ENCODE measurements around the gene C20orf204.

Gene C20orf204

DNA sequence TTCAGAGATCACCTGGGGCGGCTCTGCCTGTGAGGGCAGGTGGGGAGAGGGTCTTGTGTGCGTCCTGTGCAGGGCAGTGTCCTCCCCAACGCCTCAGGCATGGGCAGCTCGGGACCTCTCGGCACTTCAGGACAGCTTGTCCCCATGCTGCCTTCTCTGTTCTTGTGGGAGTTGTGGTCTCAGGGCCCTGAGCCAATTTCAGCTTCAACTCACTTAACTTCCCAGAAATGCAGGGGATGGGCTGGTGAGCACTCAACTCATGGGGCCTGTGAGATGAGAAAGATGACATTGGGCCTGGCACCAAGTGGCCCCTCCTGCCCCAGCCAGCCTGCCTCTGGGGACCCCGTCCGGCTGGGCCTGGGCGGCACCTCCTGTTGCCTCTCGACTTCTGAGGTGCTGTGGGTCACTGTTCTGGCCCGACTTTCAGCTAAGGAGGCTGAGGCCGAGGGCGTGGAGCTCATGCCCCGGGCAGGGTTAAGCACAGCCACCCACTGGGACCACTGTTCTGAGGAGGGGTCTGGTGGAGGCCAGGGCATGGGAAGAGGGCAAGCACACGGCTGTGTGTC is 36.6 kb downstream of the C20orf204 start:
- DNase-seq: no peak

DNA sequence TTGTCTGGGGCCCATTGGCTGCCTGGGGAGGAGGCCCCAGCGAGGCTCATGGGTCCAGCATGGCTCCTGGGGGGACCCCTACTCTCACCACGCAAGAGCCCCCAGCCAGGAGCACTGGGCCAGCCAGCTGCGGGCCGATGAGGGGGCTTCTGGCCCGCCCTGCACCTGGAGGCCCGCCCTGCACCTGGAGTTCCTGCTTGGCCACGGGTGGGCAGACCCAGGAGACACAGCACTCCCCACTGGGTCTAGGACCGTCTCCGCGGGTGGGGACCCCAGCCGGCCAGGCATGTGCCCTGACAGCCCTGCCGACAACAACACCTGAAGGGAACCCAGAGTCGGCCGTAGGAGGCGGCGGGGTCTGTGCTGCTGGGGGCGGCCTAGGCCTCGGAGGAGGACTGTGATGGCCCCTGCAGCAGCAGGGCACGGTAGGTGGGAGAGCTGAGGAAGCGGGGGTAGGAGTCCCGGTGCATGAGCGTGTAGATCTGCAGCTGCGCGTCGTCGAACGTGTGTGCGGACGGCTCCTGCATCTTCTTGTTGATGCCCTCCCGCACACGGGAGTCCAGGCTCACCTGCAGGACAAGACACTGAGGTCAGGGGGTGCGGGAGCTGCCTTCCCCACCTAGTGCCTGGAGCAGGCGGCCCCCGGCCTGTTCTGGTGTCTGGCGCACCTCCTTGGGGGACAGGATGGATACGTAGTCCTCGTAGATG is 37.6 kb downstream of the C20orf204 start:
- DNase-seq: no peak

DNA sequence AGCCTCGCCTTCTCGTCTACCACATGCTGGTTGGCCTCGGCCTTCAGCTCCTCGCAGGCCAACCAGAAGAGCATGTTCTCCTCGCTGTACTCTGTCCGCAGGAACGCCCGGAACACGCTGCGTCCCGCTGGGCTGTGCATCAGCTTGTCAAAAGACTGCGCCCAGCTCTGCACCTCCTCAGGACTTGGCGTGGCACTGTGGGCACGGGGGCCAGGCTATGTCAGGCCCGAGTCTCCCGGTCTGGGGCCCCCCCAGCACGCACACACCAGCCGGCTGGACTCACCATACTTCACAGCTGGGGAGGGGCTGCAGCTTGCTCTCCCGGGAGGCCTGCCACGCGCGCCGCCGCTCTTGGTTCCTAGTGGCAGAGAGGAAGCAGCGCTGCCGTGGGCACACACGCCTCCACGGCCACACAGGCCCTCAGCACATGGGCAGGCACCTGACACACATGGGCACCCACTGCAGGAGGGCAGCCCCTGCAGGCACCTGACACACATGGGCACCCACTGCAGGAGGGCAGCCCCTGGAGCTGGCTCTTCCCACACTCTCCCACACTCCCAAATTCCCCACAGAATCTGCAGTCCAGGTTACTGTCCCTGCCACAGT is 38.3 kb downstream of the C20orf204 start:
- DNase-seq: no peak

DNA sequence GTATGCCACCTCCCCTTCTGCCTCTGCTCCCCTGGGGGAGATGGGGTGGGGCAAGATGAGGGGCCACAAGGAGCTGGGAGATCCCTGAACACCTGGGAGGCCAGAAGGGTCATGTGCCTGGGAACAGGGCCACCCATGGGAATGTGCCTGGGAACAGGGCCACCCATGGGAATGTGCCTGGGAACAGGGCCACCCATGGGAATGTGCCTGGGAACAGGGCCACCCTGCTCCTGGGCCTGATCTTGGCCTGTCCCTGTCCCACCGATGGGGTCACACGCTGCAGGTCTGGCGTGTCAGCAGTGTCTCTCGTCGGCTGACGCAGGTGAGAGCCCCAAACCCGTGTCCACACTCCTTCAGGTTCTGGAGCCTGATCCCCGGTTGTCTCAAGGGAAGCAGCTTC is 39.0 kb downstream of the C20orf204 start:
- no peak for DNase-seq

DNA sequence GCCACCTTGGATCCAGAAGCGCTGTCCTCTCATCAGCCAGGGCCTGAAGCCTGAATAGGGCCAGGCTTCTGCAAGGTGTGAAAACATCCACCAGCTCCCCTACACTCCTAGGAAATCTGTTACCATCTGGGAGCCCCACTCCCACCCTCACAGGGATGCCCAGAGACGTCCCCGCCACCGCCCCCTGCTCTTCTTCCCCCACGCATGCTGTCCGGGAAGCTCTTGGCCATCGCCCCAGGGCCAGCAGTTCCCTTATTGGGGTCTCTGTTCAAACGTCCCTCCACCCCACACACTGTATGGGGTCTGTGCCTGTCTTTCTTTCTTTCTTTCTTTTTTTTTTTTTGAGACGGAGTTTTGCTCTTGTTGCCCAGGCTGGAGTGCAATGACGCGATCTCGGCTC is 39.6 kb downstream of the C20orf204 start:
- no peak for DNase-seq

DNA sequence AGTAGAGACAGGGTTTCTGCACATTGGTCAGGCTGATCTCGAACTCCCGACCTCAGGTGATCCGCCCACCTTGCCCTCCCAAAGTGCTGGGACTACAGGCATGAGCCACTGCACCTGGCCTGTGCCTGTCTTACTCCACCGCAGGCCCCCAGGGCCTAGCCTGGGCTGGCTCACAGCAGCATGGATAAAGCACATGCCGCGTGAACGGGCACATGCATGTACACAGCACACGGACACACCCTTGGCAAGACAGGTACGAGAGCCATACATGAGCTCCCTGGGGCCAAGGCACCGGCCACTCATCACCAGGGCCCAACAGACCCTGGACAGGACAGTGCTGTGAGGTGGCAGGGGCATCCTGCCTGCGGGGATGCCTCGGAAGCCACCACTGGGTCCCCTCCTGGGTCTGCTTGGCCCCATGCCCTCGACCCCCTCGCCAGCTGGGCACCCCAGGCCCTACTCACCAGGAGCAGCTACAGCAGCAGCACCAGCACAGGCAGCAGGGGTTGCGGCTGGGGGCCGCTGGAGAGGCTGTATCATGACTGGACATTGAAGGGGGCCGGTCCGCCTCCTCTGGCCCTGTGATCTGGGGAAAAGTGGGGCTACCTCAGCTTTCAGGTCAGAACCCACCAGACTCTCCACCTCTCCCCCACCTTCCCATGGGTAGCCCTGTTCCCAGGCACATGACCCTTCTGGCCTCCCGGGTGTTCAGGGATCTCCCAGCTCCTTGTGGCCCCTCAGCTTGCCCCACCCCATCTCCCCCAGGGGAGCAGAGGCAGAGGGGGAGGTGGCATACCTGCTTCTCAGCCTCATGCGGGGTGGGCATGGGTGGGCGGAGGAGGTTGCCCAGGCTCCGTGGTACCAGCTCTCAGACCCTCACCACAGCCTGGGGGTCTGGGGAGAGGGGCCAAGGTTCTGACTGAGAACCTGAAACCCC is 40.3 kb downstream of the C20orf204 start:
- DNase-seq: no peak

DNA sequence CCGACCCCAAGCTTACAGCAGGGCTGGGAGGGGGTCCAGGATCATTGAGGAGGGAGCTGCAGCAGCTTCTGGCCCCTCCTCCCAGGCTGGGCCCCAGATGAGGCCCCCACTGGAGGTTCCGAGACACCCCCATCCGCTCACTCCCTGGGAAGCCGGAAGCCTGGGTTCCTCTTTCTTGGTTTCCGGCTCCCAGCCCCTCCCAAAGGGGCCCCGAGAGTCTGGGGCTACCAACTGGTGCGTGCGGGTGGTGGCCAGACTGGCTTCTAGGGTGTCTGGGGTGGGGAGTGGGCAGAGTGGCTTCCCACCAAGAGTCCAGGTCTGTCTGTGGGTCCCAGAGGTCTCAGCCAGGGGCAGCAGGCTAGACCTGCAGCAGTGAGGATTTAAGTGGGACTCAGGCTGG is 41.1 kb downstream of the C20orf204 start:
- peak; percentile 52 for DNase-seq

DNA sequence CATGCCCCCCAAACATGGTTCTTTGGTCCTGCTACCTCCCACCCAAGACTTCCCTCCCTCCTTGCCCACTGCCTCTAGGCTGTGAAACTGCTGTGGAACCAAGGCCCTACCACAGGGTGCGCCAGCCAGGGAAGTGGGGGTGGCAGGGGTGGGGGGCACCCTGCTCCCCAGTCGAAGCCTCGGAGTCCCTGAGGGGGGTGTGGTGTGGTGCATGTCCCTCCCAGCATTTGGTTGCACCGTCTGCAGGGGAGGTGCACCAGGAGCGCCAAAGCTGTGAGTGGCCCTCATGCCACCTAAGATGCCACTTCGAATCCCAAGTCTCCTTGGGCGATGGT is 41.5 kb downstream of the C20orf204 start:
- DNase-seq: no peak

DNA sequence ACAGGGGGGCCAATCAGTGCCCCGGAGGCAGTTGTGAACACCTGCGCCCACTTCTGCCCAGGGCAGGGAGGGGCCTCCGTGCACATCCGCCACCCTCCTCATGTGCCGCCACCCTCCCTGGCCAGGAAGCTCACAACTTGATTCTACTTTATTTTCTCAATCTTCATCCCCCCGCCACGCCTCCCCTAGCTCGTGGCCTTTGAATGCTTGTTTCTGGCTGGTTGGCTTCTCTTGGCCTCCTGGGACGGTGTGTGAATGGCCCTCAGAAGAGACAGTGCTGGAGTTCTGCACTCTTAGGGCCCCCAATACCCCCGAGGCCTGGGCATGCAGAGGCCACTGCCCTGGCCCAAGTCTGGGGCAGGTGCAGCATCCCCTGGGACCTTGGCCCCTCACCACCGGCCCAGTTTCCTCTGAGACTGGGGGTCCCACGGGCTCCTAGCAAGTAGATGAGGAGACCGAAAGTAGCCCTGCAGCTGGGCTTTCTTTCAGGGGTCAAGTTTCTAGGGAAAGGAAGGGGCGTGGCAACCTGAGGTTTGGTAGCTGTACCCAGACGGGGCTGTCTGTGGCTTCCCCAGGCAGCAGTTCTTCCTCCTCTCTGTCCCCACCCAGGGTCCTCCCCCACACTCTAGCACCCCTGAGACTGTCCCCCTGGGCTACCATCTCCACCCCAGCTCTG is 42.0 kb downstream of the C20orf204 start:
- DNase-seq: peak; percentile 68

DNA sequence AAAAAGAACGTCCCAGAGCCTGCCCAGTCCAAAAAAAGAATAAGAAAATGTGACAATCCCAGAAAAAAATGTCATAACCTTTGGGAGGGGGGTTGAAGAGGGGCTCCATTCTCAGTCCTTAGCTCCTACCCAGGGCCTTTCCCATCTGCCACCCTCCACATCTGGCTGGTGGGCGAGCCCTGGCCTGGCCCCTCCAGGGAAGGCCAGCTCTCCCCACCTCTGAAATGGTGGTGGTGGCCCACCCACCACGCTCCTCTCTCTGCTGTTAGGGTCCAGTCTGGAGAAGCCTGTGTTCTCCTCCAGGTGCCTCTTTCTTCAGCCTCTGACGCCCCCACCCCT is 42.9 kb downstream of the C20orf204 start:
- DNase-seq: no peak

DNA sequence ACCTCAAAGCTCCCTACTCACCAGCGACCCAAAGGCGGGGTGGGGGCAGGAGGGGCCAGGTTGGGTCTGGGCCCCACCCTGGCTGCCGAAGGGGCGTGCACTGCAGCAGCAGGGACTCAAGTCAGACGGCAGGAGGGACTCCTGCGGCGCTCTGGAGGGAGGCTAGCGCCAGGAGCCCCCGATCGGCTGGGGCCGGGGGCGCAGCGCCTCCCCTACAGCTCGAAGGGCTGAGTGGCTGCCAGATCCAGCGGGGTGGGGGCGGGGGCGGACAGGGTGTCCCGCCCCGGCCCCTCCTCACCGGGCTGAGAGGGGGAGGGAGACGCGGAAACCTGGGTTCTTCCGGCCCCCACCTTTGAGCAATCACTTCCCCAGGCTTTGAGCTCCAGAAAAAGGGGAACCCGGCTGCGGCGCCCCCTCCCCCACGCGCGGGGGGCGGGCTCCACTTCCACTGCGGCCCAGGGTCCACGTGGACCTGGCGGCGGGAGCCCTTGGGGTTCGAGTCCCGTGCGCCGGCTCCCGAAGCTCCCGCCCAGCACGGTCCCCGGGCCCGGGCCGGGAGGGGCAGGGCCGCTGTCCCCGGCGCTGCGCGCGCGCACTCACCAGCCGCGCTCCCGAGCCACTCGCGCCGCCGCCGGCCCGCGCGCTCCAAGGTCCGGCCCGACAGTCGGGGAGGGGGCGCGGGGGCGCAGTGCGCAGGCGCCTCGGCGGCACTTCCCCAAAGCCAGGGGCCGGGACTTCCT is 43.5 kb downstream of the C20orf204 start, which contains the start of gene RGS19:
Gene RGS19, minus strand, starts transcription at position 246 of the 740 bp plus-strand sequence. CDS start 2,632 bp downstream, outside the sequence.
- DNase-seq: peak; percentile 64

DNA sequence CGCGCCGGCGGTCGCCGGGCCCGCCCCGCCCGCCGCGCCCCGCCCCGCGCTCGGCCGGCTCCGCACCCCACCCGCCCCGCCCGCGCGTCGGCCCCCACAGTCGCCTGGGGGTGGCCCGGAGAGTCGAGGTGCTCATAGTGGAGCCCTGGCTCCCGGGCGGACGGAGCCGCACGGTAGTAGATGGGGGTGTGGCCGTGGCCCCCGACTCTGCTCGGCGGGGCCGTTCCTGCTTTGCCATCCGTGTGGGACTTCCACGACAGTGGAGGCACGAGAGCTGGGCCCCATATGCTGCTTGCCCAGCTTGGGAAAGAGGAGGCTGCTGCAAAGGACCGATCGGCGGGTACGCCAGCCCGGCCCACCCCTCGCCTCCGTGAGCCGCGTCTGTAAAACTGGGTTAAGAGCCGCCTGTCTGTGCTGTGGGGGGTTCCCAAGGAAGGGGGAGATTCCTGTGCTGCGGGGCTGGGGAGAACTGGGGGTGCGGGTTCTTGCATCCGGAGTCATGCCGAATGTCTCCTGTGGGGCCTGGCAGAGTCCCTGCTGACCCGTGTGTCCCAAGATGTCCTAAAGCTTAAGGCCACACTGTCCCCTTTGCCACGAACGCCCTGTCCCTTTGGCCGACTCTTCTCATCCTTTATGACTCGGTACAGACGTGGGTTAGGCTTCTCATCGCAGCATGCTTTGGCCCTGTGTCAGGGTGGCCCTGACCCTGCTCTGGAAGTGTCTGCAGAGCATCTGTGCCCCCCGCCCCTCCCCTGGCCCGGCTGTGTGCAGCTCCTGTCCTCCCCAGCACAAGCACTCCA is 44.2 kb downstream of the C20orf204 start, which contains the start of gene OPRL1:
Gene OPRL1, plus strand, starts transcription at position 70 of the 800 bp plus-strand sequence. CDS start 12,639 bp downstream, outside the sequence.
- DNase-seq: peak; percentile 40

DNA sequence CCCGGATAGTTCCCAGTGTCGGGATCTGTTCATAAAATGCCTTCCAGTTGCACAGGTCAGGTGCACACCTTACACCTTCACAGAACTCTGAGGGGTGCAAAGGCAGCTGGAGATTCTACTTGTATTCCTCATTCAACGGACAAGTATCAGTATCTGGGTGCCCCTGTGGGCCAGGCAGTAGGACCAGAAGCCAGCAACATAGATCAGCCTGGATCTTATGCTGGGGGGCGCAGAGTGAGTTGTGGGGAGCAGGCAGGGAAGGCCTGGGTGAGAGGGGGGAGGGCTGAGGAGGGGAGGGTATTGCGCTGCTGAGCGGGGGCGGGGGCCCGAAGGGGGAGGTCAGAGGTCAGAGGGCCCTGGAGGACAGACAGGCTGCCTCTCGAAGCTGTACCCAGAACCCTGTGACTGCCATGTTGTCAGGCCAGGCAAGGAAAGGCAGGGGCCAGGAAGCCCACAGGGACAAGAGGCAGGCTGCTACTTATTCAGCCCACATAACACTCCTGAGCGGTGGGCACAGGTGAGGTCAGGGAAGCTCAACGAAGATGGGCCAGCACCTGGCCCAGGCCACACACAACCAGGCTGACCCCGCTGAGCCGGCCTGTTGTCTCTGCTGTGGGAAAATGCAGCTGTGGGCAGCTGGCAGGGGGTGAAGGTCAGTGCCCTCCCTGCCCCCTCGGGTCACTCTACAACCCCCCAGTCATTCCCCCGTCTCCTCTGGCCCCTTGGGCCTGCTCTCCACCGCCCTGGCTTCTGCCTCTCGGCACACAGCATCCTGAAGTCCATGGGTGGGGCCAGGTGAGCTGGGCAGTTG is 45.0 kb downstream of the C20orf204 start:
- DNase-seq: no peak

DNA sequence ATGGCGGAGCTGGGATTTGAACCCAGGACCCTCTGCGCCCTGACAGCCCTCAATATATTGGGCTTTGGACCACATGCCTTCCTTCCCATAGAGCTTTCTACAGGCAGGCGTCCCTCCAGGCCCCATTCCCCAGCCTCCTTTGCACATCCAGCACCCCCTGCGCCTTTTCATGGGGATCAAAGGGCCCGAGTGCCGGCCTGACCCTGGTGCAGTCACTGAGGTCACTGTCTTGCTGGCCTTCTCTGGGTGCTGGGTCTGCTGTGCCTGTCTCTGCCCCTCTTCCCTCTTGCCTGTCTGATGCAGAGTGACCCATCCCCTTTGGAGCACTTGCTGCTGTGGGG is 45.6 kb downstream of the C20orf204 start:
- no peak for DNase-seq

DNA sequence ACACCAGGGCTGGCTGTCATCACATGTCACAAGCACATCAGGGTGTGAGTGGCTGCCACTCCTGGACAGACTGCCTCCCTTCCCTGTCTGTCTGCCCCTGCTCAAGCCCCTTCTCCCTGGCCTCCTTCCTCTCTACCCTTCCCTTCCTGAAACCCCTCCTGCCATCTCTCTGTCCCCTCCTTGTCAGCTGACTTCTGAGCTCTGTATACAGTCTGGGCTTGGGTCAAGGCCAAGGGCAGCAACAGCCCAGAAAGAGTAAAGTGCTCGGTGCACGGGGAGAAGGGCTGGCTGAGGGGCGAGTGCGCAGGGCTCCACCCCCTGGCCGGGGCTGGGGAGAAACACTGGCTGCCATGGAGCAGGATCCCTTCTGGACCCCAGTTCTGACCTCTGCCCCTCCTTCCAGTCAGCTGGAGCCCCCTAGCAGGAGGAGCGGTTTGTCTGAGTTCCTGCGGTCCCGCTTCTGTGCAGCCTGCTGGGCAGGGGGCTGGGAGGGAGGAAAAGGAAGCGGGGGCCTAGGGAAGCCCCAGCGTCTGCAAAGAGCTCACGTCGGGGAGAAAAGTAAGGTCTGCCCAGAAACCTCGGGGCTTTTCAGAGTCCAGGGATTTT is 46.2 kb downstream of the C20orf204 start:
- no peak for DNase-seq

DNA sequence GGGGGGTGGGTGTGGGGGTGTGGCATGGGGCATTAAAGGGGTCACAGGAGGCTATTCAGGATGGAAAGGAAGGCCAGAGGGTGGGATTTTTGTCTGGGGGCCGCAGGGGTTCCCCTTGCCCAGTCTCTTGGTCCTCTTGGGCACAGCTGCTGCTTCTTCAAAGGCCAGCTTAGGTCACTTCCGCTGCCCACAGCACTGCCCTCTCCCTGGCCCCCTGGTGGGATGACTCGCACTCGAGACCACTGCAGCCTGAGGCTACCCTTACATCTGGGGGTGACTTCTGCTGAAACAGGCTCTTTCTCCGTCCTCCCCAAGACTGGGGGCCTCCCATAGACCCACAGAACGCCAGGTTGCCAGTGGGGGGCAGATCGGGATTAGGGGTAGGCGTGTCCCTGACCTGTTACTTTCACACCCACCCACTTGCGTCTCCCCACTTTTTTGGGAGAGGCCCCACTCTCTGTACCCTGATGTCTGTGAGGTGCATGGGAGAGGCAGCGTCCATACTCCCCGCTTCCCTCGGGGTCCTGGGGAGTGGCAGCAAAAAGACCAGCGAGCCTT is 46.9 kb downstream of the C20orf204 start:
- DNase-seq: no peak

DNA sequence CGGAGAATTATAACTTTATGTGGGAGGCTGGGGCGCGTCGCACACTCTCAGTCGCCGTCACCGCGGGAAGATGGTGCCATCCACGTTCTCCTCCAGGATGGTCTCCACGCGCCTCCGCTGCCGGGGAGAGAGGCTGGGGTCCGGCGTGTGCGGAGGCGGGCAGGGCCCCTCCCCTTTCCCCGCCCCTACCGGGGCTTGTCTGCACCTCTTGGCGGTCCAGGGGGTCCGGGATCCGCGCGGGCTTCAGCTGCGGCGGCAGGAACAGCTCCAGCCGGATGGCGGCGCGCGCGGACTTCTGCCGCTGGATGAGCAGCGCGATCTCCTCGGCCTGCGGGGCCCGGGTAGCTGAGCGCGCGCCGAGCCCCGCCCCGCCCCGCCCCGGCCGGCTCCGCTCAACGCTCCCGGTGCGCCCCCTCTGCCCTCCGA is 47.4 kb downstream of the C20orf204 start:
- DNase-seq: peak; percentile 78

DNA sequence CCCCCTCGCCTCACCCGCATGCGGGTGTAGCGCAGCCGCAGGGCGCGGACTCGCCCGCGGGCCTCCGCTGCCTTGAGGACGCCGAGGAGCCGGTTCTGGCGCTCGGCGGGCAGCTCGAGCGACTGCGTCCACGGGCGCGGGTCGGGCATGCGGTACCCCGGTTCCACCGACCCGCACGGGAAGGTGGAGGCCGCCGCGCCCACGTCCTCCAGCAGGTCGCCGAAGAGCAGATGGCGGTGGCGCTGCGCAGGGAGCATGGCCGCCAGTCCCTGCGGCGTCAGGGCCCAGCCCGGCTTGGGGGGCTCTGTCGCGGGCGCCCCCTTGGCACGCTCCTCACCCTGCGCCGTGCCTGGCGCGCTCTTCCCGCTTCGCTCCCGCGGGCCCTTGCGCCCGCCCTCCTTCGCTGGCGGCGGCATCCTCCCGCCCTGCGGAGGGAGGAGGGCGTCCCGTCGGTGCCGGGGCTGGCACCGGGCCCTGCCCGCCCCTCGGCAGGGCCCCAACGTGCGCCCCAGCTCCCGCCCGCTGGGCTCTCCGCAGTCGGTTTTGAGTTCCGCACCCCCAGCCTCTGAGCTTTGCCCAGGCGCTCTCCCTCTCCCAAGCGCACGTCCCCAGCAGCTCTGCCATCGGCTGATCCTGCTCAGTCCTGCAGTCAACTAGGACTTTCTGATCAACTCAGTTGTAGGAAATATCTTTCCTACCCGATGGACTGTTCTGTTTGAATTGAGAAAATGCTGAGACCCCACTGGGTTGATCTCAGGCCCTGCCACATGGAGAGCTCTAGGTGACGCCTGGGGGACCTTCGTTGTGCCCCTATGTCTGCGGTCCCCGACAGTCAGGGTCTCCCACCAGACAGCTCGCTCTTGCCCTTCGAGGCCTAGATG is 48.1 kb downstream of the C20orf204 start, which contains the start of gene LKAAEAR1:
Gene LKAAEAR1, minus strand, starts transcription at position 595 of the 881 bp plus-strand sequence. Its CDS starts 179 bp downstream, at position 416.
- no peak for DNase-seq

Measured in activated CD4-positive, alpha-beta T cell treated with anti-CD3 and anti-CD28 coated beads for 48 hours (primary cell).